NCI-H82 (cell line): ENCODE data around the gene MVB12B.
"Not testable (repeated sequence)": the region's sequence is repeated elsewhere in the genome, so short reads cannot be mapped to it uniquely, and the experiment has no call there.

Source experiments
- DNase-seq: peaks from one replicate; lab custom pipeline; 2025; lab: John Stamatoyannopoulos, UW

The MVB12B gene, protein sequence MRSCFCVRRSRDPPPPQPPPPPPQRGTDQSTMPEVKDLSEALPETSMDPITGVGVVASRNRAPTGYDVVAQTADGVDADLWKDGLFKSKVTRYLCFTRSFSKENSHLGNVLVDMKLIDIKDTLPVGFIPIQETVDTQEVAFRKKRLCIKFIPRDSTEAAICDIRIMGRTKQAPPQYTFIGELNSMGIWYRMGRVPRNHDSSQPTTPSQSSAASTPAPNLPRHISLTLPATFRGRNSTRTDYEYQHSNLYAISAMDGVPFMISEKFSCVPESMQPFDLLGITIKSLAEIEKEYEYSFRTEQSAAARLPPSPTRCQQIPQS

DNA sequence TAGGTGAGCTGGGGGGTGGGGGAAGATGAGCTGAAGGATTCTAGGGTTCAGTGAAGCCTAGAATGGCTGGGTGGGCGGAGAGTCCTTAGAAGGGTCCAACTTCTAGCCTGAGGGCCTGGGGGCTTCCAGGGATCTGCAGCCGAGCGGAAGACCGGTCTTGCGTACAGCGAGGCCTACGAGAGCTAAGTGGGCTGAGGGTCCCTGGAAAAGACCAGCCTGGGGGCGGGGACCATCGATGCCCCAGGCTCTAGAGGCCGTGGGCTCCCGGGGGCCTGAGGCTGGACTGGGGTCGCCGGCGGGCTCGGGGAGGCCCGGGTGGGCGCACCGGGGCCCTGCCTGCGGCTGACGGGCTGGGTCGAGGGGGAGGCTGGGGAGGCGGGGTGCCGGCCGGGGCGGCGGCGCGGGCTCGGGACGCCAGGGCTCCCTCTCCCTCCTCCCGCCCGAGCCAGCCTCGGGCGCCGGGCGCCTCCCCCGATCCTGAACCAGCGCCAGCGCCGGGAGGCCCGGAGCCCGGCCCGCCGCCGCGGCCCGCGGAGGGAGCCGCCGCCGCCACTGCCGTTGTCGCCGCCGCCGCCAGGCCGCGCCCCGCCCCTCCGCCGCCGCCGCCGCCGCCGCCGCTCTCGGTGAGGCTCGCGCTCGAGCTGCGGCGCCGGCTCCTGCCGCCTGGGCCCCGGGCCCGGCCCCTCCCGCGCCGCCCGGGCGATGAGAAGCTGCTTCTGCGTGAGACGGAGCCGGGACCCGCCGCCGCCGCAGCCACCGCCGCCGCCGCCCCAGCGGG lies at the start of gene MVB12B:
Gene MVB12B (plus strand): TSS at position 602 of the 778 bp plus-strand sequence. CDS start 101 bp downstream, at position 703.
- DNase-seq, result peak; percentile 56

DNA sequence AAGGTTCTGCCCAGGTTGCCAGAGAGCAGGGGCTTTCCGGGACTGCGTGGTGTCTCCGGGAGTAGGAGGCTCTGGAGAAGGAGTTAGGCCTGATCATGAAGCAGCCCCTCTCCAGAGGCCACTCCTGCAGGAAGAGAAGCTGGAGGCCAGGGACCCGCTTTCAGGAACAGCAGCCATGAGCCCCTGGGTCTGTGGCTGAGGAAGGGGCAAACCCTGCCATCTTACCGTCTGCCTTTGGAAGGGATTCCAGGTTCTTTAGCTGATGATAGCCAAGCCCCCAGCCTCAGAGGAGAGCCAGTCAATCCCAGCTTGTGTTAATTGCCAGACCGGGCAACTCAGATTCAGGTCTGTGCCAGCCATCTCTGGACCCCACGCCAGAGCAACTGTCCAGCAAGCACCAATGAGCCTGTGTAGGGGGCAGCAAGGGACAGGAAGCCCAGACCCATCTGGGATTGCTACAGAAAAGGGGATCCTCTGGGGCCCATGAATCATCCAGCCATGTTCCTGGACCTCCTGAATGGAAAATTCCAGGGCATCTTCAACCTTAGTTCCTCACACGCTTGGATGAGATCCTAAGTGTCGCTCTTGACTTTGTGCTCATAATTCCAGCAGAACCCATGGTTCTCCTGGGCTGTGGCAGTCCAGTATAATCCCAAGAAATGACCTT lies 42.7 kb upstream of the MVB12B start:
- DNase-seq, result no peak

DNA sequence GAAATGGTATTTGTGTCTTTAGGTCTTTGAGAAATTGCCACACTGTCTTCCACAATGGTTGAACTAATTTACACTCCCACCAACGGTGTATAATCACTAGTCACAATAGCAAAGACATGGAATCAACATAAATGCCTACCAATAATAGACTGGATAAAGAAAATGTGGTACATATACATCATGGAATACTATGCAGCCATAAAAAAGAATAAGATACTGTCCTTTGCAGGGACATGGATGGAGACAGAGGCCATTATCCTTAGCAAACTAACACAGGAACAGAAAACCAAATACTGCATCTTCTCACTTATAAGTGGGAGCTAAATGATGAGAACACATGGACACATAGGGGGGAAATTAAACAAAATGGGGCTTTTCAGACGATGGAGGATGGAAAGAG lies 41.0 kb upstream of the MVB12B start:
- DNase-seq, result not testable (repeated sequence)

DNA sequence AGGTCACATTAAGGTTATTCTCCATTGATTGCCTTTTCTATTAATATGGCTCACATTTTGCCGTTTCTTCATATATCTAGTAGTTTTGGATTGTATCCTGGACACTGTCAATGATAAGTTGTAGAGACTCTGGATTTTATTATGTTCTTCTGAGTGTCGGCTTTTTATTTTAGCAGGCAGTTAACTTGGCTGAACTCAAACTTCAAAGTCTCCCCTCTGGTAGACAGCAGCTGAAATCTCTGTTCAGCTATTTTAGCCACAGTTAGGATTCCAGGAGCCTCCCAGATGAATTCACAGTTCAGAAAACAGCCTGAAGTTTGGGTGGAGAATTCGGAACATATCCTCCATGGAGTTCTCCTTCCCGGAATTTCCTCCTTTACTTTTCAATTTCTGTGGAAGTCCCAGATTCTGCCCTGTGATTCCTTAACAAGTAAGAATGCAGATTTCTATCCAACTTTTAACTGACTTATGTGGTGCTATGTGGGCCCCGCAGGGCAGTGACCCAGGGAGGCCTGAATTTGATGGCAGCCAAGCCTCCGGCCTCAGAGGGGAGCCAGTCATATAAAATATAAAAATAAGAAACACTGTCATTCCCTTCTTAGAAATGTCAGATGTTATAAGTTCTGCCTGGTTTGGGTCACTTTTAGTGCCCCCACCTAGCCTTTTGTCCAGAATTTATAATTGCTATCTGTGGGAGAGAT lies 39.3 kb upstream of the MVB12B start:
- DNase-seq, result no peak

DNA sequence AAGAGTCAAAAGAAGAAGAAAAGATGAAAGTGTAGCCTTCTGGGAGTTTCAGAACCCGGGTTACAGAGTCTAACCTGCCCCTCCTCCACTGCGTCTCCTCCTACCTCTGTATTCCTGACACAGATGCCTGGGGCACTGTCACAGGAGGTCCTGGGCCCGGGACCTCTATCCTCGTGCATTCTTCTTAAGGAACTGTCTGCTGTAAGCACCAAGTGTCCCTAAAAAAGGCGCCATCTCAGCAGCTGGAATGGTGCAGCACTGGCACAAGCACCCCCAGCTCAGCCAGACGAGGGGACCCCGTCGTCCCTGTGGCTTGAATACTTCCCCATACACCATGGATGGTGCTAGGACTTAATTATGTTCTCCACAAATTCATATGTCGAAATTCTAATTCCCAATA lies 35.8 kb upstream of the MVB12B start:
- DNase-seq, result no peak

DNA sequence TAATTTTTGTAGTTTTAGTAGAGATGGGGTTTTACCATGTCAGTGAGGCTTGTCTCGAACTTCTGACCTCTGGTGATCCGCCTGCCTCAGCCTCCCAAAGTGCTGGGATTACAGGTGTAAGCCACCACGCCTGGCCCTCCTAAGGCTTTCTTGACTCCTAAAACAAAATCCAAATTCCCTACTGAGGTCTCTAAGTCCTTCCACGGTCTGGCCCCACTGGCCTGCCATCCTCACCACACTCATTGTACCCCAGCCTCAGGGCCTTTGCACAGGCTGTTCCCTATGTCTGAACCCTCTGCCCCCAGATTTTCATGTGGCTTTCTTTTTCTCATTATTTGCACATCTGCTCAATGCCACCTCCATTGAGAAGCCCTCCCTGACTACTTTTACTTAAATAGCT lies 34.7 kb upstream of the MVB12B start:
- DNase-seq, result no peak

DNA sequence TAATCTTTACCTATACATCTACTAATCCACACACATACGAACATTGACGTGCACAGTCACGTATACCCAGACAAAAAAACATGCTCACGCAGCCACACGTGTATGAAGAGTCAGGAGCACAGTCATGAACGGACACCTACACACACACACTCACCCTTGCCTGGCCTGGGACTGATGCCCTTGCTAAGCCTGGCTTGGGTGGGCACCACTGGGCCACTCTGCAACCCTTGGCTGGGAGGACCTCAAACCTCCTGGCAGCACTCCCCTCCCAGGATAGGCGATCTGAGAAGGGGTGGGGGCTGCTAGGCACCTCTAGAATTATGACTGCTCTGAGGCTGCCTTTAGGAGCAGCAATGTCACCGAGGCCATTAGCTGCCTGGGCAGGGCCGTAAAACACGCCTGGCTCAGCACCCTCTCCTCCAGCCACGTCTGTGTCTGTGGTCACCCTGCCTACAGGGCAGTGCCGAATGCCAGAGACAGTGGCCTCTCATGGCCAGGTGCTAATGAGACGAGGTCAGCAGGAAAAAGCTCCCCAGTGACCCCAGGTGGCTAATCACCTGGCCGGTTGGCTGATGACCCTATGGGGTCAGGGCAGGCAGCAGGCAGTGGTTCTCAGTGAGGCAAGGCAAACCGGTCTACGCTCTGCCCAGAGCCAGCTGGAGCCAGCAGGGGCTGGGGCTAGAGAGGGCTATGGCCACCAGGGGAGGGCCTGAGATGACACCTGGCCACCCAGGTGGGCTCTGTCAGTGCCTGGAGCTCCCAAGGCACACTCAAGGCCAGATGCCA lies 33.7 kb upstream of the MVB12B start:
- no peak for DNase-seq

DNA sequence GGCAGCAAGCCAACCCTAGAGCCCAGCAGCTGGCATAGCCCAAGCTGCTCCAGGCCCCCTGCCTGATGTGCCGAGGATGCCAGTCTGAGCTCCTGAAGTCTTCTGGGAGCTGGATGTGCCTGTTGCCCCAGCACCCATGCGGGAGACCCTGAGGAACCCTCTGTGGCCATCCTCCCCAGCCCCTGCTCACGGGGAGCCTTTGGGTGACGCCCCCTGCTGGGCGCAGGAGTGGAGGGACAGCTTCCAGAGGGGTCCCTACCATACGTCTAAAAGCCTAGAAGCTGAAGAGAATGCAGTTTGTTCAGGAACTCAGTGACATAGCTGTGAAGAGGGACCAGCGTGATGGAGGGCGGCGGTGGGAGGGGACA lies 33.1 kb upstream of the MVB12B start:
- peak; percentile 35 for DNase-seq

DNA sequence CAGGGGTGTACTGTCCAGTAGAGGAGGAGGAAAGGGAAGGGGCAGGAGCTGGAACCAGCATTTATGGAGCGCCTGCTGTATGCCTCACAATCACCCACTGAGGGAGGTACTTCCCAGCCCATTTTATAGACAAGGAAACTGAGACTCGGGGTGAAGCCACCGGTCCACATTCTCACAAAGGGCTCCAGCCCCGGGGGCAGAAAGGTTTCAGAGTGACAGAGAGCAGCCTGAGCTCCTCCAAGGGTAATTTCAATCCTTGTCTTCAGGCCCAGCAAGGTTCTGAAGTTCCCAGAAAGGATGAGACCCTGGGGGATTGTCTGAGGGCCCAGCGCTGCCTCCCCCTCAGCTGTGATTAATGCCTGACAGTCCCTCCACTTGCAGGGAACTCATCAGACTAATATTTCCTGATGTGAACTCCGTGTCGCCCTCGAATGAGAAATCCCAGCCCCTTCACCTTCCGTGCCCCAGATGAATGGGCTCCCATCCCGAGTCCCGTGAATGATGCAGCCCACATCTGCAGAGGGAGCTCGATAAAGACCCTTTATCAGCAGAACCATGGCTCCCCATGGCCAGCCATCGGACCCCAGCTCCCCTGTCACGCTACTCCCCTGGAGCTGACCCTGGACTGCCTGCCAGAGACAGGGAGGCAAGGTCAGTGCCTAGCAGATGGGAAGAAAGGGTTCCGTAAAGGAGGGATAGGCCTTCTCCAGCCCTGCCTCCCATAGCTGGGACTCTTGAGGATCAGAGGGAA lies 32.1 kb upstream of the MVB12B start:
- DNase-seq, result no peak

DNA sequence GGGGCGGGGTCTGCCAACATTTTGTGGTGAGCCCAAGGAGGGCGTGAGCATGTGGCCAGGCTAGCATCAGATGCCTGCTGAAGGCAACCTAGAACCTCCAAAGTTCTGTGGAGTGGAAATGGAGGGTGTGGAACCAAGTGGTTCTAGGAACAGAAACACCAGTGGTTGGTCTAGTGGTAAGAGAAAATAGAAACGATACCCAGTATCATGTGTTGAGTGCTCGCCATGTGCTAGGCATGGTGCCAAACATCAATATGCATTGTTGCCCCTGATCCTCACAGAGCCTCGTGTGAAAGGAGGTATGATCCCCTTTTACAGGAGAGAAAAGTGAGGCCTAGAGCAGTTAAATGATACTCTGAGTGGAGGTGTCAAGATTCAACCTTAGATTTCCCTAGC lies 31.5 kb upstream of the MVB12B start:
- no peak for DNase-seq

DNA sequence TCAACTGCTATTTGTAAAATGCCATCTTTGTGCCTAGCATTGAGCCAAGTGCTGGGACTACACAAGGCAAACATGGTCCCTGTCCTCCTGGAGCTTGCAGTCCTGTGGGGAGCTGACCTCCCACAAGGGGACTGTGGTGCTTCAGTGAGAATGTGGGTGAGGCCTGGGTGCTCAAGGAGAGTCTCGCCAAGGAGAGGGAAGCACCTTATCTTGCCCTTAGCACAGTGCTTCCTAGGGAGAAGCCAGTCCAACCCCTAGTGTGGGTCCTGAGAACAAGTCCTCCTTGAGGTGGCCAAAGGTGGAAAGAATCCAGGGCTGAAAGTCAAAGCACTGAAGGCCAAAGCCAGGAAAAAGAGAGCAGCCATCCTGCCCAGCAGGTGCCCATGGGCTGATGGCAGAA lies 31.1 kb upstream of the MVB12B start:
- no peak for DNase-seq

DNA sequence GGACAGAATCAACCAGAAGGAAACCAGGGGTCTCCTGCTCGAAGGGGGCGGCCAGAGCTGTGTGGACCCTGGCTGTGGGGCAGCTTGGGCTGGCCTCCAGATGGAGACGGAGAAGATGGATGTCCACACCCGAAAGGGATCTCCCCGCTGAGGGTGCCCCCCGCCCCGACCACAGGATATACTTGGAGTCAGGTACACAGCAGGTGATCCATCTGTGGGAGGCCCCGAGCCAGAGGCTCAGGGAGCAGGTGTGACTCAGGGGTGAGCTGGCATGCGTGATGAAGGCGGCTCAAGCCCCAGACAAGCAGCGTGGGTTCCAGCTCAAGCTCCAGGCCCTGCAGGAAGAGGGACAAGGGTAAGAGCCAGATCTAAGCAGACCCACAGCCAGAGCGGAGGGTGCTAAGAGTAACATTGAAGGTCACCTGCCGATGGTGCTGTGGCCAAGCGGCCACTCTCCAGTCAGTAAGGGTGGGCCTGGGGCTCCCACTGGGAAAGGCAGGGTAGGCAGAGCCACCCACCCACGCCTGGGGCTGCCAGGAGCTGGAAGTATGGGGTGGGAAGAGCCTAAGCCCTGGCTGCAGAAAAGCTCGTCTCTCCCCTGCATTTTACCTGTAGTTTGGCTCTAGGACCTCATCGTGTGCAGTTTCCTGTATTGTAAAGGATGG lies 30.6 kb upstream of the MVB12B start:
- DNase-seq, result no peak

DNA sequence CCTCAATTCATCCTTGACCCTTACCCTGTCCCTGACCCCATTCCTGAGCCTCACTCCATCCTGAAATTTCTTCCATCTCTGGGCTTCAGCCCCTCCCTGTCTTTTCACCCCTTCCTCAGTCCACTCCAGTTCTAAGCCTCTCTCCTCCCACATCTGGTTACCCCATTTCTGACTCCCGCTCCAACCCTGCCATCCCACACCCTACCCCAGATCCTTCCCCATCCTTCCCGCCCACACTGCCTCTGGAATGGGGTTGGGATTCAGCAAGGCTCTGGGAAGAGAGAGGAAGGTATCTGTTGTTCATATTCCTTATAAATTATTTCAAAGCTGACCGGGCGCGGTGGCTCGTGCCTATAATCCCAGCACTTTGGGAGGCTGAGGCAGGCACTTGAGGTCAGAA lies 29.9 kb upstream of the MVB12B start:
- no peak for DNase-seq

DNA sequence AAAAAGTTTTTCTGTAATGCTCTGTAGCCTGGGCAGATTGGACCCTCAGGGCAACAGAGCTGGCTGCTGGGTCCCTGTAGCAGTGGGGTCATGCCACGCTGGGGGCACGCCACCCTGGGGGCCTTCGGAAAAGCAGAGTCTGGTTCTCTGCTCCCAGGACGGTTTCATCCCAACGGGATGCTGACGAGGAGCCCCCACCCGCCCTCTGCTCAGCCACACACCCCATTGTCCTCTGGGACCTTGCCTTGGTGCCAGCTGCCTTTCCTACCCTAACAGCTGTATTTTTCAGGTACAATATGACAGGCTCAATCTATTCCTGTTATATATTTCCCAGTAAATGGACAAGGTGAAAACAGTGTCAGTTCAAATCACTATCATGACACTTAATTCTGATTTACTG lies 29.0 kb upstream of the MVB12B start:
- no peak for DNase-seq

DNA sequence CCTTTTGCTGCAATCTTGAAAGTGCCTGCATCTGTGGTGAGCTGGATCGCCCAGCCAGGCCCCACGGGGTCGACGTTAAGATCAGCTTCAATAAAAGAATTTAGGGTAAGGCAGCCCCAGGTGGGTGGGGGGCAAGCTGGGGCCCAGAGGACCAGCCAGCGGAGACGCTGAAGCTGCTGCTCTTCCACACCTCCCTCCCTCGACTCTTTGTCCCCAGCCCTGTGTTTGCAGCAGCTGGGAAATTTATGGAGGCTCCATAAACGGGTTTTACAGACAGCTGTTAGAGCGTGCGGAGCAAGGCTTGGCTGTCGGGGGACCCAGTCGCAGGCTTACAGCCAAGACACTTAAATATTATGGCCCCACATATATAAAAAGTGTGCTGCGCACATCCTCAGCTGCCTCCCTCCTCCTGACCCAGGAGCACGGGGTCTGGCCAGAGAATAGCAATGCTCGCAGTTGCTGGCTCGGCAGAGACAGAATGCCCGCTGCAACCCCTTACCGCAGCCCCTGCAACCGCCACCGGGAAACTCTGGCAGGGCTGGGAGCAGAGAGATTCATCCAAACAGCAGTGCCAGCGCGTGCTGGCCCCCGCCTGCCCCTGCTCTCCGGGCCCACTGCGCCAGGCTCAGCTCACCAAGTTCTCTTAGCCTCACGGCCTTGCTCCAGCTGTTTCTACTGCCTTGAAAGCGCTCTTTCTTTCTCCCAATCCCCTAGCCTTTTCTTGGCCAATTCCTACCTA lies 28.4 kb upstream of the MVB12B start:
- peak; percentile 16 for DNase-seq

DNA sequence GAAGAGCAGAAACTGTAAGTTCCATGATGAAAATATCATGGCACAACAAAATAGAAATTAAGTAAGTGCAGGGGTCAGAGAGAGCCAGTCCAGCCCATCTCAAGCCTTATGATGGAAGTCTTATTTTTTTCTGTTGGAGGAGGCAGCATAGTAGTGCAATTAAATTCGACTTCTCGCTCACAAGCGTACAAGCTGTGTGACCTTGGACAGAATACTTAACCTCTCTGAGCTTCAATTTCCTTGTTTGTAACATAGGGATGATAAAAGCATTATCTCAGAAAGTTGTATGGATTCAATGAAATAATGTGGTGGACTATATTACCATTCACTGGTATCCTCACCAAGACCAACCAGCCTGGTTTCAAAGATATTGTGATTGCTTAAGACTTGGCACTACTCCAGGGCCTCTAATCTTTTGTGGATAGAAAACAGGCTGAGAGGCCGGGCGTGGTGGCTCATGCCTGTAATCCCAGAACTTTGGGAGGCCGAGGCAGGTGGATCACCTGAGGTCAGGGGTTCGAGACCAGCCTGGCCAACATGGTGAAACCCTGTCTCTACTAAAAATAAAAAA lies 26.8 kb upstream of the MVB12B start:
- DNase-seq, result no peak

DNA sequence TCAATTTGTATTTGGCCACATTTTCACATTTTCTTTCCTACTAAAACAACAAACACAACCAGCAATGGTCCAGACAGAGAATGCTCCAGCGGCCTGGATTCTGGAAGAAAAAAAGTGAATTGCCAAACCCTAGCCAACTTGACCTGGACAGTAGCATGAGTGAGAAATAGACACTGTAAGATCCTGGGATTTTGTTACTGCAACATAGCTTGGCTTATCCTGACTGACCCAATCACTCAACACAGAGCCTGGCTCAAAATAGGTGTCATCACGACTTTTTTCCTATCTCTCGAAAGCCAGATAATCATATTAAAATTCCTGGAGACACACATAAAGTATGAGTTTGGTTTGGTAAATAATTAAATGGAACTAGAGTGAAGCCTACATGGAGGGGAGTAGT lies 25.4 kb upstream of the MVB12B start:
- DNase-seq, result no peak

DNA sequence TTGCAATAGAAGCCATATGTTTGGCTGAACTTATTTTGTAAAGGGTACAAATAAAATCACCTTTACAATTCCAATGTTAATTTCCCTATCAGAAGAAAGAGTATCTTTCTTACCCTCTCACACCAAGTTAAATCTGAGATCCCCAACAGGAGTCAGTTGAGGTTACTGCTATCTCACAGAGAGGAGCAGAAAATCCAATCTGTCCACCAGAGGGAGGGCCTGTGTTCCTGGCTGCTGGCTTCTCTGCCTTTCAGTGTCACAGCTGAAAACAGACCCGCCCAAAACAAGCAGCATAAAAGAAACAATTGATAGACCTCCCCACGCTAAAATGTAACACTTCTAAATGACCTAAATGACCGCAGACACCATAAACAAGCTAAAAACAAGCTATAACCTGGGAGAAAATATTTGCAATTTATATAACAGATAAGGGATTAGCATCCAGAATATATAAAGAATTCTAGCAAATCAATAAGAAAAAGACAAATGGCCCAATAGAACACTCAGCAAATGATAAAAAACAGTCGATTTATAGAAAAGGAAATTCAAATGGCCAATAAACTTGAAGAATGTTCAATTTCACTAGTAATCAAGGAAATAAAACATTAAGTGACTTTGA lies 24.5 kb upstream of the MVB12B start:
- peak; percentile 91 for DNase-seq

DNA sequence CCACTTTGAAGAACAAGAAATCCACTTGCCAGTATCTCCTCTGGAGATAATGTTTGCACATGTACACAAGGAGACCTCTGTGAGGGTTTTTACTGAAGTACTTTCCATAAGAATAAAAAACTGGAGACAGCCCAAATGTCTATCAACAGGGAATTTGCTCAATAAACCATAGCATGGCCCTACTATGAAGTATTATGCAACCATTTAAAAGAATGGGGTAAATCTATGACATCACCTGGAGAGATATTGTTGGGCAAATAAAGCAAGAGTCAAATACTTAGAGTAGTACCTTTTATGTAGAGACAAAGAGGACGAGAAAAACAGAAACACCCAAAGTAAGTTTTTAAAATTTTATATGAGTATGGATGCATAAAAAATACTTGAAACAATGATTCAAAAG lies 23.9 kb upstream of the MVB12B start:
- DNase-seq, result no peak
